GM18873 (cell line): ENCODE measurements around the gene EPN3.

Experiments
- ATAC-seq: cut with Tn5 transposase; IDR thresholded peaks from one replicate; pipeline ENCODE4 v1.9.1; 2021; ENCODE audit warnings: mild to moderate bottlenecking, moderate library complexity, moderate number of reproducible peaks; ENCODE audit not compliant: unreplicated experiment, low FRiP score

EPN3 gene

GRCh38 chr17:50547035-50547735 lies 14.7 kb downstream of the EPN3 start, which contains the start of gene SPATA20:
SPATA20 (plus strand) TSS chr17:50547174; CDS start chr17:50547209, 35 bp downstream.
- no peak for ATAC-seq

GRCh38 chr17:50547736-50548083 lies 15.2 kb downstream of the EPN3 start:
- no peak for ATAC-seq

GRCh38 chr17:50548831-50549230 lies 16.3 kb downstream of the EPN3 start:
- ATAC-seq = no peak

- ATAC-seq = no peak
These were observed 16.9 kb downstream of the EPN3 start for GRCh38 chr17:50549256-50549941.

GRCh38 chr17:50549969-50550368 lies 17.4 kb downstream of the EPN3 start:
- ATAC-seq = no peak

- no peak for ATAC-seq
These were observed 18.3 kb downstream of the EPN3 start for GRCh38 chr17:50550661-50551432.

- no peak for ATAC-seq
These were observed 18.9 kb downstream of the EPN3 start for GRCh38 chr17:50551433-50551815.

GRCh38 chr17:50551884-50552283 lies 19.3 kb downstream of the EPN3 start:
- ATAC-seq = no peak

- no peak for ATAC-seq
These were observed 21.7 kb downstream of the EPN3 start for GRCh38 chr17:50554201-50554600.

GRCh38 chr17:50556803-50557202 lies 24.3 kb downstream of the EPN3 start:
- no peak for ATAC-seq

- no peak for ATAC-seq
These were observed 25.1 kb downstream of the EPN3 start for GRCh38 chr17:50557630-50558029.

GRCh38 chr17:50558091-50558490 lies 25.6 kb downstream of the EPN3 start:
- no peak for ATAC-seq

- no peak for ATAC-seq
These were observed 26.0 kb downstream of the EPN3 start for GRCh38 chr17:50558581-50558940.

GRCh38 chr17:50558941-50559614 lies 26.5 kb downstream of the EPN3 start:
- ATAC-seq = no peak

GRCh38 chr17:50559674-50560184 lies 27.2 kb downstream of the EPN3 start:
- no peak for ATAC-seq

- ATAC-seq = no peak
These were observed 27.8 kb downstream of the EPN3 start, which contains the start of gene CACNA1G for GRCh38 chr17:50560185-50560824. CACNA1G (plus strand) TSS chr17:50560715; CDS start chr17:50561460, 745 bp downstream.

GRCh38 chr17:50560931-50561745 lies 28.6 kb downstream of the EPN3 start:
- no peak for ATAC-seq

GRCh38 chr17:50561746-50562141 lies 29.2 kb downstream of the EPN3 start:
- no peak for ATAC-seq
